PC-3 (cell line): ENCODE measurements around the gene VAV3. TPM values are rescaled to one million over a fixed set of nuclear protein-coding genes. Genes with fewer than 3 reads are reported as not detected.

Experiments
- ATAC-seq: fragments of 200-7000 bp; cut with Tn5 transposase; 2 replicates; pipeline ENCODE4 v1.9.1; 2020; ENCODE audit warnings: mild to moderate bottlenecking, moderate library complexity
- BruUV-seq: library from RNA; stranded (reverse); fragments of 400-500 nt; replicated peaks from 2 replicates; lab custom pipeline; 2021; lab: Mats Ljungman, UMichigan
- CTCF ChIA-PET: fragments of 300-600 bp; sonication (Branson Sonifier 250); formaldehyde crosslinking; loops from one replicate; lab custom pipeline; 2022; ENCODE audit warnings: antibody characterized with exemption; lab: Charles Lee
- POLR2A ChIA-PET: fragments of 300-600 bp; sonication (Branson Sonifier 250); formaldehyde crosslinking; loops from one replicate; lab custom pipeline; 2022; ENCODE audit warnings: antibody characterized with exemption; ENCODE audit not compliant: unreplicated experiment; lab: Charles Lee
- DNase-seq: peaks from one replicate; pipeline ENCODE4 v3.0.0-alpha.2; 2015
- H2AFZ ChIP-seq: fragments of 300-600 bp; sonication (generic); 2 replicates; pipeline ENCODE4 v1.6.0; 2016; ENCODE audit warnings: antibody characterized with exemption, low read length
- H3F3A ChIP-seq: fragments of 300-600 bp; sonication (generic); one replicate; pipeline ENCODE4 v1.6.0; 2017; ENCODE audit warnings: antibody characterized with exemption, low read length, control low read depth, mild to moderate bottlenecking; ENCODE audit not compliant: unreplicated experiment
- H3K27ac ChIP-seq: fragments of 300-600 bp; sonication (generic); 2 replicates; pipeline ENCODE4 v1.5.1; 2016; ENCODE audit warnings: mild to moderate bottlenecking, low read length
- H3K27me3 ChIP-seq: fragments of 300-600 bp; sonication (generic); 2 replicates; pipeline ENCODE4 v1.6.1; 2016; ENCODE audit warnings: low read length, mixed read lengths
- H3K36me3 ChIP-seq: fragments of 300-600 bp; sonication (generic); 2 replicates; pipeline ENCODE4 v1.6.1; 2016; ENCODE audit warnings: low read depth, mixed run types, low read length, mixed read lengths
- H3K4me1 ChIP-seq: fragments of 300-600 bp; sonication (generic); 2 replicates; pipeline ENCODE4 v1.5.1; 2016; ENCODE audit warnings: low read length; ENCODE audit not compliant: insufficient read depth
- H3K4me2 ChIP-seq: fragments of 300-600 bp; sonication (generic); 2 replicates; pipeline ENCODE4 v1.6.0; 2016; ENCODE audit warnings: low read length
- H3K4me3 ChIP-seq: fragments of 300-600 bp; sonication (generic); 2 replicates; pipeline ENCODE4 v1.5.1; 2016; ENCODE audit warnings: mild to moderate bottlenecking, low read length, mixed read lengths
- H3K79me2 ChIP-seq: fragments of 300-600 bp; sonication (generic); 2 replicates; pipeline ENCODE4 v1.6.1; 2017; ENCODE audit warnings: low read length, mixed read lengths
- H3K9ac ChIP-seq: fragments of 300-600 bp; sonication (generic); 2 replicates; pipeline ENCODE4 v1.6.0; 2016; ENCODE audit warnings: mild to moderate bottlenecking, low read length
- H3K9me2 ChIP-seq: fragments of 300-600 bp; sonication (generic); replicated peaks from 2 replicates; pipeline ENCODE4 v1.6.1; 2016; ENCODE audit warnings: mixed run types, low read length, mixed read lengths
- H3K9me3 ChIP-seq: fragments of 300-600 bp; sonication (generic); 2 replicates; pipeline ENCODE4 v1.6.1; 2016; ENCODE audit warnings: low read length, mixed read lengths
- H4K20me1 ChIP-seq: fragments of 300-600 bp; sonication (generic); 2 replicates; pipeline ENCODE4 v1.6.1; 2016; ENCODE audit warnings: low read length, mixed read lengths
- CTCF ChIP-seq: fragments of 300-600 bp; sonication (generic); conservative IDR thresholded peaks from 2 replicates; pipeline ENCODE4 v1.5.1; 2017; ENCODE audit warnings: antibody characterized with exemption, low read depth, mild to moderate bottlenecking, low read length
- EZH2 ChIP-seq: fragments of 300-600 bp; sonication (generic); IDR thresholded peaks from one replicate; pipeline ENCODE4 v1.6.1; 2017; ENCODE audit warnings: antibody characterized with exemption, mild to moderate bottlenecking, low read length; ENCODE audit not compliant: unreplicated experiment
- EZH2phosphoT487 ChIP-seq: fragments of 300-600 bp; sonication (generic); IDR thresholded peaks from 2 replicates; pipeline ENCODE4 v1.6.1; 2018; ENCODE audit warnings: mild to moderate bottlenecking, antibody characterized with exemption, low read length, borderline replicate concordance
- intact Hi-C: fragments of 100-400 bp; cut with micrococcal nuclease; formaldehyde crosslinking; loops from 2 replicates; pipeline ENCODE4 v1.9.0; 2023
- total RNA-seq: library from RNA; depleted of rRNA; stranded (reverse); fragments of >200 nt; gene quantifications from 2 replicates; pipeline ENCODE4 v1.2.3, GENCODE V29; 2014

VAV3 gene
- total RNA-seq, 1 experiment from 2014 or later: 0.73 TPM

- Histone ChIP-seq H3K9me2 (no peaks in the 10 kb centered on the region), H3K27ac (no peak overlapping the region), H3K4me2 (no peak overlapping the region), H3F3A (no peaks in the 10 kb centered on the region), H3K36me3 (no peaks in the 10 kb centered on the region), H3K9me3 (no peaks in the 10 kb centered on the region), H4K20me1 (no peaks in the 10 kb centered on the region), H2AFZ (no peak overlapping the region), H3K27me3 (no peaks in the 10 kb centered on the region), H3K79me2 (no peaks in the 10 kb centered on the region), H3K4me1 (no peaks in the 10 kb centered on the region), H3K4me3 (no peak overlapping the region), H3K9ac (no peak overlapping the region)
- DNase-seq: peak; percentile 15
- no peak for TF ChIP-seq EZH2
- TF ChIP-seq EZH2phosphoT487: no peak
- no peak for TF ChIP-seq CTCF
- no TSS peak for BruUV-seq
- CTCF ChIA-PET: no interaction called here
- intact Hi-C loops: no loop called here
- no peak for ATAC-seq
- POLR2A ChIA-PET: no interaction called here
Measured at GRCh38 chr1:107710005-107710404, 255.0 kb downstream of the VAV3 start.

GRCh38 chr1:107707111-107707510, 257.9 kb downstream of the VAV3 start:
- H3K4me2 ChIP-seq: no peak overlapping the region
- BruUV-seq: no TSS peak
- H3F3A ChIP-seq: no peaks in the 10 kb centered on the region
- peaks cover 13% of the 10 kb centered on the region for H3K4me1 ChIP-seq
- DNase-seq: no peak
- POLR2A ChIA-PET: no interaction called here
- TF ChIP-seq EZH2: no peak
- TF ChIP-seq EZH2phosphoT487: no peak
- TF ChIP-seq CTCF: no peak
- H3K36me3 ChIP-seq: no peaks in the 10 kb centered on the region
- CTCF ChIA-PET: no interaction called here
- no peak overlapping the region for H3K4me3 ChIP-seq
- H3K9me2 ChIP-seq: no peaks in the 10 kb centered on the region
- no peaks in the 10 kb centered on the region for H4K20me1 ChIP-seq
- intact Hi-C loops: no loop called here
- no peaks in the 10 kb centered on the region for H3K27me3 ChIP-seq
- no peaks in the 10 kb centered on the region for H3K9me3 ChIP-seq
- no peak overlapping the region for H3K9ac ChIP-seq
- H2AFZ ChIP-seq: no peak overlapping the region
- ATAC-seq: no peak
- H3K27ac ChIP-seq: no peak overlapping the region
- no peaks in the 10 kb centered on the region for H3K79me2 ChIP-seq

- CTCF ChIA-PET: interaction anchor here (0.7 kb wide), 1 partner anchor 191 kb away, joined by 3 read pairs; no protein-coding TSS in a partner anchor
- intact Hi-C loops: no loop called here
- no peaks in the 10 kb centered on the region for H3F3A ChIP-seq
- no peaks in the 10 kb centered on the region for H3K9me2 ChIP-seq
- no peak overlapping the region for H3K27ac ChIP-seq
- DNase-seq (no peak), ATAC-seq (no peak)
- TF ChIP-seq EZH2phosphoT487 (no peak), EZH2 (no peak)
- H3K27me3 ChIP-seq: no peaks in the 10 kb centered on the region
- no TSS peak for BruUV-seq
- H3K36me3 ChIP-seq: no peaks in the 10 kb centered on the region
- no peaks in the 10 kb centered on the region for H4K20me1 ChIP-seq
- H3K4me3 ChIP-seq: no peak overlapping the region
- POLR2A ChIA-PET: no interaction called here
- H2AFZ ChIP-seq: no peak overlapping the region
- H3K4me1 ChIP-seq: peaks cover 13% of the 10 kb centered on the region
- H3K79me2 ChIP-seq: no peaks in the 10 kb centered on the region
- no peaks in the 10 kb centered on the region for H3K9me3 ChIP-seq
- no peak overlapping the region for H3K9ac ChIP-seq
- no peak overlapping the region for H3K4me2 ChIP-seq
Measured at GRCh38 chr1:107706182-107706581, 258.8 kb downstream of the VAV3 start.
